ENCODE results near the gene MIS18A.
"Not testable (repeated sequence)": the region's sequence is repeated elsewhere in the genome, so short reads cannot be mapped to it uniquely, and the experiment has no call there.

MIS18A gene, protein sequence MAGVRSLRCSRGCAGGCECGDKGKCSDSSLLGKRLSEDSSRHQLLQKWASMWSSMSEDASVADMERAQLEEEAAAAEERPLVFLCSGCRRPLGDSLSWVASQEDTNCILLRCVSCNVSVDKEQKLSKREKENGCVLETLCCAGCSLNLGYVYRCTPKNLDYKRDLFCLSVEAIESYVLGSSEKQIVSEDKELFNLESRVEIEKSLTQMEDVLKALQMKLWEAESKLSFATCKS

GRCh38 chr21:32278518-32279376, at the start of gene MIS18A:
TSS of gene MIS18A (minus strand) at chr21:32279049. CDS start at chr21:32279014, 35 bp downstream.
- peak; percentile 93 to 97 (median 95) for DNase-seq (ENCODE audit: low read depth in 4 of 4, low spot score in 1 of 4)

DNA sequence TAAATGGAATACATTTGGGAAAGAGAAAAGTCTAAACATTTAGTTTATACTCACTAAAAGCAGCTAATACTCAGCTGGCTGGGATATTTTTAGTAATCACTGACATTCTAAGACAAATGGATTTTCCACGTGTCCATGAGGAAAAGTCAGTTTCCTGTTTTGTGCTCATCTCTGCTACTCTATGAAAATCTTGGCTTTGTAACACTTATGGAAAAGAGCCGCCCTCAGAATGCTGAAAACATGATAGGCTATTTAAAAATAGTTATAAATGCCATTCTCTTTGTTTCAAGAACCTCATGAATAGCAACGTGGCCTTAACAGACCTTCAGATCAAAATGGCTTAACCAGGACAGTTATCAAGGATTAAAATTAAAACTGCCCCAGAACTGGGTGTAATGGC, 49.7 kb upstream of the MIS18A start:
- no peak for DNase-seq (ENCODE audit: low read depth in 4 of 4, low spot score in 1 of 4)

- no peak for DNase-seq (ENCODE audit: low read depth in 4 of 4, low spot score in 1 of 4)
These were observed 46.9 kb upstream of the MIS18A start for GRCh38 chr21:32325706-32326105.

- DNase-seq (ENCODE audit: low read depth in 4 of 4, low spot score in 1 of 4) = no peak
These were observed 43.8 kb upstream of the MIS18A start for GRCh38 chr21:32322676-32323075.

- no peak for DNase-seq (ENCODE audit: low read depth in 4 of 4, low spot score in 1 of 4)
These were observed 43.3 kb upstream of the MIS18A start for GRCh38 chr21:32322103-32322502.

GRCh38 chr21:32321480-32321879, 42.6 kb upstream of the MIS18A start:
- no peak for DNase-seq (ENCODE audit: low read depth in 4 of 4, low spot score in 1 of 4)

DNA sequence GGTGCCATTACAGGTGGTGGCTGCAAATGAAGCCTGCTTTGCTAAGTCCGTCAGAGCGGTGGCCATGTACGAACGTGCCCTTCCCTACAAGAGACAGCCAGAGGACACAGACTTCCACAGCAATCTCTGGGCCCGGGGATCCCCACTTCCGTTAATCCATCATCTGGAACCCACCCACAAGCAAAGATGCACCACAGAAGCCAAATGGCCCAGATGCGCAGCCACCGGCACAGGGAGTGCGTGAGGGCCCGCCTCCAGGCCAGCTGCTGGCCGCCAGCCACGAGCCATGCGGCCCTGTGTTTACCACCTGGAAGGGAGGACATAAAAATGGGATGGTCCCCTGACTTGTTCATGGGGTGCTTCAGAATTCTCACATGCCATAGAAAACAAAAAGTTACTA, 41.9 kb upstream of the MIS18A start:
- DNase-seq (ENCODE audit: low read depth in 4 of 4, low spot score in 1 of 4) = no peak

DNA sequence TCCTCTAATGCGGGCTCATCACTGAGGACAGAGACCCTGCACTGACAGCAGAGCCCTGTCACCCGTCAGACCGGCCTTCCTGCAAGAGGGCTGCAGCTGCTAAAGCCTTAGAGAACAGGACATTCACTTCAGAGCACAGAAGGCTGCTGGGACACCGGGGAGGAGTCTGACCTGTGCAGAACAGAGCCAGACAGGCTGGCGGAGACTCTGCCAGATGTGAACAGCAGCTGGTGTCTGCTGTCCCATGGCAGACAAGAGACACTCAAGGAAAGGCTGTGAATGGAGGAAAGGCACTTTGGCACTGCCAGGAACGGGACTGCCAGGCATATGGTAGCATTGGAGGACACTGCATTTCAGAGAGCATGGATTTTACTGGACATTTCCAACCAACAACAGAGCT, 41.2 kb upstream of the MIS18A start:
- DNase-seq (ENCODE audit: low read depth in 4 of 4, low spot score in 1 of 4) = no peak

- no peak for DNase-seq (ENCODE audit: low read depth in 4 of 4, low spot score in 1 of 4)
These were observed 40.2 kb upstream of the MIS18A start for GRCh38 chr21:32319012-32319411.

GRCh38 chr21:32317726-32318125, 38.9 kb upstream of the MIS18A start:
- DNase-seq (ENCODE audit: low read depth in 4 of 4, low spot score in 1 of 4) = no peak

- no peak for DNase-seq (ENCODE audit: low read depth in 4 of 4, low spot score in 1 of 4)
These were observed 37.7 kb upstream of the MIS18A start for GRCh38 chr21:32316361-32317215.

DNA sequence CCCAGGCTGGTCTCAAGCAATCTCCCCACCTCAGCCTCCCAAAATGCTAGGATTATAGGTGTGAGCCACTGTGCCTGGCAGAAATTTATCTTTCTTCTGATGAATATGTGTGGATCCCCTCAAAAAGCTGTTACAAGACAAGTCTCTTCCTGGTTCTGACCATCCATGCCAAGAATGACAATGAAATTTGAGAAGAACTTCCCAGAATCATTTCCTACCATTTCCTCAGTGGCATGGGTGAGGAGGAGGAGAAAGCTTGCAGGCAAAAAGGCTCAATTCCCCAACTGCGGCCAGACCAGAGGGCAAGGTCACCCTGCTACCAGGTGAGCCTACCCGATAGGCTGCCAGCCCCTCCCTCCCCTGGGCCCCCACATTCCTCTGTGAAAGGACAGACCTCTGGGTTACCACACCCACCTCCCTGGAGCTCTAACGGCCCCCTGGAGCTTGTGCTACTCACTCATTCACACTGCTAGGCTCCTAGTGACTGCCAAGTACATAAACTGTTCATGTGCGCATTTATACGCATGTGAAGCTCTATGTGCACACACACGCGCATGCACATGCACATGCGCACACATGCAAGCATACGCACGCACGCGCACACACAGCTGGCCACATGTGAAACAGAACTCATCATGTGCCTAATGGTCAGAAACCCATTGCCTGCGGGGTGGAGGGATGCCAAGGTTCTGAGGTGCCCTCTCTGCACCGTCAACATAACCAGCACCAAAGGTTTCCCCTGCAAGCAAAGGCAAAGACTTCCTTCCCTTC, 36.8 kb upstream of the MIS18A start:
- no peak for DNase-seq (ENCODE audit: low read depth in 4 of 4, low spot score in 1 of 4)

DNA sequence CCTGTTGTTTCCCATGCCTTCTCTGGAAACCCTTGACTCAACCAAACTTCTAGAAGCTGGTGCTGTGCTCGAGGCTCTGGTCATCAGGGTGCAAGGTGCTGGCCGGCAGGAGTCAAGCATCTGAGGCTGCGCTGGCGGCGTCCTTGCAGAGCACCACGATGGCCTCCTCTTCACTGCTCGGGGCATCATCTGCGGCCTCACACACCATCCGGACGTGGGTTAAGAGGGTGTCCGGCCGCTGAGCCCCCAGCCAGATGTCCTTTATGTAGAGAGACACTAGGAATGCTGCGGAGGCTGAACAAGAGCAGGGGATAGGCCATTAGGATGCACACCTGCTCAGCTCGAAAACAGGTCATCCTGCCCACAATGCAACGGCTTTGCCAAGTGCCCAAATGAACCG, 36.0 kb upstream of the MIS18A start:
- no peak for DNase-seq (ENCODE audit: low read depth in 4 of 4, low spot score in 1 of 4)

- no peak for DNase-seq (ENCODE audit: low read depth in 4 of 4, low spot score in 1 of 4)
These were observed 34.1 kb upstream of the MIS18A start for GRCh38 chr21:32312976-32313375.

DNA sequence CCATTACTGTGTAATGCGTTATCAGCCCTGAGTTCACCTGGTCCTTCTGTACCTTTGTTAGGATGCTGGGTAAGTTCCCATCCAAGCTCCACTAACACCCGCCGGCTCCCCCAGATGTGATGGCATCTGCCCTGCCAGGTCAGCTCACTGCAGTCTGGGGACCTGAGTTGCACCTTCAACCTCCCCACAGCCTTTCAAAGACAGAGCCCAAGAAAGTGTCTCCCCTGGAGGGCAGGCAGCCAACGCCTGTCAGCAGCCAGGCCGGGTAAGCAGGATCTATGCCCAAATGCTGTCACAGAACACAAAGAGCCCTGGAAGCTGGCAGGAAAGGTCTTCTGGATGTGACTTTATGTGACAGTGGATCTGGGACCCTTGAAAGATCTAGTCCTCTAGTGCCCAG, 33.5 kb upstream of the MIS18A start:
- no peak for DNase-seq (ENCODE audit: low read depth in 4 of 4, low spot score in 1 of 4)

GRCh38 chr21:32311621-32312020, 32.8 kb upstream of the MIS18A start:
- no peak for DNase-seq (ENCODE audit: low read depth in 4 of 4, low spot score in 1 of 4)

- not testable (repeated sequence) for DNase-seq (ENCODE audit: low read depth in 4 of 4, low spot score in 1 of 4)
These were observed 32.1 kb upstream of the MIS18A start for GRCh38 chr21:32310976-32311375.

DNA sequence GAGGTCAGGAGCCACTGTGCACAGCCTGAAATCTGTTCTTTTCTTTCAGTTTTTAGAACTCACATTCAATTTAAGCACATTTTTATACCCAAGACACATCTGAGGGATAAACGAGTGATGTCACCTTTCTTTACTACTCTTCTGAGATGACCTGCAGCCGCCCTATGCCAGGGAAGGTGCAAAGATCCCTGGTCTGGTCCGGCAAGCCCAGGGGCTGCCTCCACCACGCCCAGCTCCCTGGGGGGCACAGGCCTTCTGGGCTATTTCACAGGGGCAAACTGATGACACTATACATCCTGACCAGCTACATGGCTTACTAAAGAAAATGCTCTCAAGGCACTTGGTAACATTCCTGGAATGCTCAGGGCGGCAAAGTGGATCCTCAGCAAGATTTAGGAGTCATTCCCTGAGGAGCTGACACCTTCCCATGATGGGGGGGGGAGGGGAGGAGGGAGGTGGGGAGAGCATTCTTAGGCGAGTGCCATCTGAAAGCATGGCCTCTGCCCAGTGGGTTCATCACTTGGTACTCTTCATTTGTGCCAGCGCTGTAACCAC, 31.1 kb upstream of the MIS18A start:
- no peak for DNase-seq (ENCODE audit: low read depth in 4 of 4, low spot score in 1 of 4)

GRCh38 chr21:32308696-32309095, 29.8 kb upstream of the MIS18A start:
- no peak for DNase-seq (ENCODE audit: low read depth in 4 of 4, low spot score in 1 of 4)

DNA sequence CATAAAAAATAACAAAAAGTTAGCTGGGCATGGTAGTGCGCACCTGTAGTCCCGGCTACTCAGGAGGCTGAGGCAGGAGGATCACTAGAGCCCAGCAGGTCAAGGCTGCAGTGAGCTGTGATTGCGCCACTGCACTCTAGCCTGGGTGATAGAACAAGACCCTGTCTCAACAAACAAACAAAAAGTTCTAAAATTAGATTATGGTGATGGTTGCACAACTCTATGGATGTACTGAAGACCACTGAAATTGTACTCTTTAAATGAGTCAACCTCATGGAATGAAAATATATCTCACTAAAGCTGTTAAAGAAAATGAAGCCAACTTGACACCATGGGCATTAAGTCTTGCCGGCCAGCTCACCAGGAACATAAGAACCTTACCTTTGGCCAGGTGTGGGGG, 28.9 kb upstream of the MIS18A start:
- DNase-seq (ENCODE audit: low read depth in 4 of 4, low spot score in 1 of 4) = no peak

Measured in stimulated activated CD4-positive, alpha-beta T cell treated with anti-CD3 and anti-CD28 coated beads, Interleukin-1b, Interleukin-23, amount 100 ng/mL, for 24 hours (primary cell).